Germinal center (tissue), 1 donor: ENCODE measurements around the gene PASD1.
"Not testable (repeated sequence)": the region's sequence is repeated elsewhere in the genome, so short reads cannot be mapped to it uniquely, and the experiment has no call there.

ENCODE experiments used
- DNase-seq: peaks from one replicate; pipeline ENCODE4 v3.0.0; 2012; ENCODE audit warnings: mixed read lengths, low spot score

PASD1 gene

DNA sequence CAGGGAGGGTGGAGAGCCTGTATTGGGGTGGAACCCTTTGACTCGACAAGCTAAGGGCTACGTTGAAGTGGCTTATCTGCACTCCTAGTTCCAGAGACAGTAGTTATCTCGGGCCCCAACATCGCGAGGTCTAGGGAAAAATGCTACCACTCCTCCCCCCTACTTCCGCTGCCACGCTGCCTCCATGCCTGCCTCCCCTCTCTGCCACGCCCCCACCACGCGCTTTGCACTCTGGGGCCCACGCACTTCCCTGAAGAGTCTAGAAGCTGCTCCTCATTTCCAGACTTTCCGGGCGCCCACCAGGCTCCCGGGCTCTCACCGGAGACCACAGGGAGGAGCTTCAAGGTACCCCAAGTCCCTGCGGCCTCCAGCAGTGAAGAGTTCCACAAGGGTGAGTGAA lies at the start of gene PASD1:
PASD1 (plus strand) TSS at position 227 of the 400 bp plus-strand sequence. CDS start 37,879 bp downstream, outside the sequence.
- DNase-seq, result no peak

GRCh38 chrX:151515237-151515636 lies 48.2 kb upstream of the PASD1 start:
- DNase-seq, result no peak

- no peak for DNase-seq
These were observed 46.8 kb upstream of the PASD1 start for GRCh38 chrX:151516538-151517187.

- DNase-seq, result no peak
These were observed 46.1 kb upstream of the PASD1 start for GRCh38 chrX:151517421-151517820.

DNA sequence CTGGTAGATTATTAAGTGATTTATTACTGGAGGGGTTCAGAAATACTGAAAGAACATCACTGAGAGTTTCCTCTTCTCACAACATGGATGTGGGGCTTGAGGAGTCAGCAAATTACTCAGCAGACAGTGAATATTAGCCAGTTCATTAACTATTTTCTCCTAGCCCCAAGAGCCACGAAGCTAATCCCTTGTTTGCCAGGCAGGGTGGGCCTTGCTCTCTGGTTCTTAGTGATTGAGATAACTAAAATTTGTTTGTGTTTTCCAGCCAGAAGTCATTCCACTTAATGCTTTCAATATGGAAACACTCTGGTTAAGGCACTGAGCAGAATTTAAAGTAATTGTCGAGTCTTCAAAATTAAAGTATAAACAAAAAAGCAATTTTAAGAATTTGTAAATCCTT lies 40.1 kb upstream of the PASD1 start:
- no peak for DNase-seq

- DNase-seq, result no peak
These were observed 26.9 kb upstream of the PASD1 start for GRCh38 chrX:151536571-151536970.

GRCh38 chrX:151537572-151537971 lies 25.9 kb upstream of the PASD1 start:
- DNase-seq, result no peak

DNA sequence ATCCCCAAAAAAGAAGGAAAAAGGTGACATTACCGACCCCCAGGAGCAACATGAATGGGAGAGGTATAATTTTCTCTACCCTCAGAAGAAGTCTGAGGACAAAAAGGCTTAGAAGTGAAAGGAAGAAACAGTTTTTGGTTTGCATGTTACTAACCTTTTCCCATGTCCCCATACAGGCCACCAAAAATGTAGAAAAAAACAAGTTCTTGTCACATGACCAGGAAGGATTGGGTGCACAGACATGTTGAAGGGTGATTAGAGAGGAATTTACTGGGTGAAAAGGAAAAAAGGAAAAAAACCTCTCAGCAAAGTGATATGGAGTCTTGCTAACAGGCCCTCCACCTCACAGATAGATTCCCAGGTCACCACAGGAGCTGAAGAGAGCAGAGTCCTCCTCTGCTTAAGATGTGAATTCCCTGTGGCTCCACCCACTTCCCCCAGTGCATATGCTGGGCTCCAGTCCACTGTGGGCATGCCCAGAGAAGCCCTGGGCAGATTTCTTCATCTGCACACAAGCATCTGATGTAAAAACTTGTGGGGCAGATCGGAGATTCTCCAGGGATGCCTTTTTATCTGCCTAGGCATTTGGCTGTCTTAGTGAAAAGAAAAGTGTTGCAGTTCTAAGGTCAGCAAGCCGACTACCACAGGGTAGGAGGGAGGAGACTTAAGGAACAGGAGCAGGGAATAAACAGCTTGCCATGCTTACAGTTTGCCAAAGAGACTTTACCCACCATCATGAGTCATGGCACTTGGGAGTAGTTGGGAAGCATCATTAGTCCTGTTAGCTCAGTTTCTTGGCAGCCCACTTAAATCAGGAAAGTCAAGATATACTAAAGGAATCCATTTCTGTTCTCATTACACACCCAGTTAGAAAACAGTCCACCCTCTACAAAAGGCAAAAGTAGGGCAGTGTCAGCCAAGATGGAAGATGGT lies 25.0 kb upstream of the PASD1 start:
- no peak for DNase-seq

DNA sequence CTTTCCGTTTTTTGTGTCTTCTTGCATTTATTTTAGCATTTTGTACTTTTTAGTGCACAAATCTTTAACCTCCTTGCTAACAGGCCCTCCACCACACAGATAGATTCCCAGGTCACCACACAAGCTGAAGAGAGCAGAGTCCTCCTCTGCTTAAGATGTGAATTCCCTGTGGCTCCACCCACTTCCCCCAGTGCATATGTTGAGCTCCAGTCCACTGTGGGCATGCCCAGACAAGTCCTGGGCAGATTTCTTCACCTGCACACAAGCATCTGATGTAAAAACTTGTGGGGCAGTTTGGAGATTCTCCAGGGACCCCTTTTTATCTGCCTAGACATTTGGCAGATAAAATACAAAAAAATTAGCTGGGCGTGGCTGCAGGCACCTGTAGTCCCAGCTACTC lies 19.8 kb upstream of the PASD1 start:
- no peak for DNase-seq

- not testable (repeated sequence) for DNase-seq
These were observed 17.2 kb upstream of the PASD1 start for GRCh38 chrX:151546226-151546625.

- not testable (repeated sequence) for DNase-seq
These were observed 12.3 kb upstream of the PASD1 start for GRCh38 chrX:151551176-151551575.

DNA sequence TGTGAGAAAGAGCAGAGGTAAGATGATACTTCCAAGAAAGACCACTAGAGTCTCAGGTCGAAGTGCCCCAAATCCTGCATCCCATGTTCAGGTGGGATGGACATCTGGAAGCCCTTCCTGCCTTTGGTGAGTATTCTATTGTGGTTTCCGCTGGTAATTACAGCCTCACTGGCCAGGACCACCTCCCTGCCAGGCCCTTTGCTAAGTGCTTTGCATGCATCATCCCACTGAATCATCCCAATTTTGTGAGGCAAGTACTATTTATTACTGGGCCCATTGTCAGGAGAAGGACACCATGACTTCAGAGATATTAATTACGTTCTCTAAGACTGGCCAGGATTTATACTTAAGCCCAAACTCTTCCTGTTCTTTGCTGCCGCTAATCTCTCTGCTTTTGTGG lies 10.7 kb upstream of the PASD1 start:
- no peak for DNase-seq

GRCh38 chrX:151555301-151555700 lies 8.2 kb upstream of the PASD1 start:
- DNase-seq, result not testable (repeated sequence)

GRCh38 chrX:151562485-151562884 lies 990 bp upstream of the PASD1 start:
- not testable (repeated sequence) for DNase-seq

DNA sequence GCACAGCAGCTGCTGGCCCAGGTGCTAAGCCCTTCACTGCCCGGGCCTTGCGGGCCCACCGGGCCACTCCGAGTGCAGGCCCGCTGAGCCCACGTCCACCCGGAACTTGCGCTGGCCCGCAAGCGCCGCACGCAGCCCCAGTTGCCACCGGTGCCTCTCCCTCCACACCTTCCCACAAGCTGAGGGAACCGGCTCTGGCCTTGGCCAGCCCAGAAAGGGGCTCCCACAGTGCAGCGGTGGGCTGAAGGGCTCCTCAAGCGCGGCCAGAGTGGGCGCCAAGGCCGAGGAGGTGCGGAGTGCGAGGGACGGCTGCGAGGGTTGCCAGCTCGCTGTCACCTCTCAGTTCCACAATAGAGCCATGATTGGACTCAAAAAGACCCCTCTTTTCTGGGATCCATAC lies 472 bp upstream of the PASD1 start:
- DNase-seq, result not testable (repeated sequence)

GRCh38 chrX:151564035-151564434 lies 560 bp downstream of the PASD1 start:
- no peak for DNase-seq

DNA sequence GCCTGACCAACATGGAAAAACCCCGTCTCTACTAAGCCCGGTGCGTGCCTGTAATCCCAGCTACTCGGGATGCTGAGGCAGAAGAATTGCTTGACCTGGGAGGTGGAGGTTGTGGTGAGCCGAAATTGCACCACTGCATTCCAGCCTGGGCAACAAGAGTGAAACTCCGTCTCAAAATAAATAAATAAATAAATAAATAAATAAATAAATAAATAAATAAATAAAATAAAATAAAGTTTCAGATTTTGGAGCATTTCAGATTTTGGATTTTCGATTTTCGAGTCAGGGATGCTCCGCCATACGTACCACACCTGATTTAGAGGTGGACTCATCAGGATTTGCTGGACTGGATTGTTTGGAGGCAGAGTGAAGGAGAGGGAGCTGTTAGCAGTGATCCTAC lies 3.4 kb downstream of the PASD1 start:
- not testable (repeated sequence) for DNase-seq

GRCh38 chrX:151570561-151570960 lies 7.1 kb downstream of the PASD1 start:
- no peak for DNase-seq

DNA sequence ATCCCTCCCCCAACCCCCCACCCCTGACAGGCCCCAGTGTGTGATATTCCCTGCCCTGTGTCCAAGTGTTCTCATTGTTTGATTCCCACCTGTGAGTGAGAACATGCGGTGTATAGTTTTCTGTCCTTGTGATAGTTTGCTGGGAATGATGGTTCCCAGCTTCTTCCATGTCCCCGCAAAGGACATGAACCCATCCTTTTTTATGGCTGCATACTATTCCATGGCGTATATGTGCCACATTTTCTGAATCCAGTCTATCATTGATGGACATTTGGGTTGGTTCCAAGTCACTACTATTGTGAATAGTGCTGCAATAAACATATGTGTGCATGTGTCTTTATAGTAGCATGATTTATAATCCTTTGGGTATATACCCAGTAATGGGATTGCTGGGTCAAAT lies 29.9 kb downstream of the PASD1 start:
- not testable (repeated sequence) for DNase-seq

- DNase-seq, result no peak
These were observed 32.8 kb downstream of the PASD1 start for GRCh38 chrX:151596282-151596681.

- no peak for DNase-seq
These were observed 41.5 kb downstream of the PASD1 start for GRCh38 chrX:151604931-151605330.

- no peak for DNase-seq
These were observed 45.7 kb downstream of the PASD1 start for GRCh38 chrX:151609222-151609621.

GRCh38 chrX:151621422-151621821 lies 57.9 kb downstream of the PASD1 start:
- no peak for DNase-seq
